Endodermal cell (in vitro differentiated cells): ENCODE measurements around the gene PTBP1. TPM values are rescaled to one million over a fixed set of nuclear protein-coding genes. Genes with fewer than 3 reads are reported as not detected.
A peak's percentile ranks its signal among the peaks of the same experiment; 100 is the strongest.

ENCODE experiments used
- DNase-seq: peaks from one replicate; pipeline ENCODE4 v3.0.0-alpha.2; 2017
- H3K27ac ChIP-seq: 2 replicates; pipeline ENCODE4 v1.5.1; 2013; ENCODE audit warnings: mild to moderate bottlenecking, low read depth, low read length, moderate library complexity
- H3K27me3 ChIP-seq: 2 replicates; pipeline ENCODE4 v1.6.1; 2013; ENCODE audit warnings: mild to moderate bottlenecking, low read length, moderate library complexity; ENCODE audit not compliant: insufficient read depth, control insufficient read depth, poor library complexity, severe bottlenecking
- H3K36me3 ChIP-seq: 2 replicates; pipeline ENCODE4 v1.7.0; 2013; ENCODE audit warnings: mild to moderate bottlenecking, low read length, moderate library complexity; ENCODE audit not compliant: control insufficient read depth, insufficient read depth
- H3K4me1 ChIP-seq: one replicate; pipeline ENCODE4 v1.7.0; 2013; ENCODE audit warnings: low read length; ENCODE audit not compliant: control insufficient read depth, insufficient read depth
- H3K4me3 ChIP-seq: 2 replicates; pipeline ENCODE4 v1.5.1; 2013; ENCODE audit warnings: mild to moderate bottlenecking, low read length, moderate library complexity
- H3K9ac ChIP-seq: 2 replicates; pipeline ENCODE4 v1.6.1; 2013; ENCODE audit warnings: mild to moderate bottlenecking, low read length, moderate library complexity; ENCODE audit not compliant: poor library complexity, severe bottlenecking; ENCODE audit errors: extremely low read depth
- H3K9me3 ChIP-seq: 2 replicates; pipeline ENCODE4 v1.6.1; 2013; ENCODE audit warnings: mild to moderate bottlenecking, low read length, moderate library complexity; ENCODE audit not compliant: control insufficient read depth
- H3K27ac Mint-ChIP-seq: 2 replicates; pipeline ENCODE4 v1.8.0; 2020; ENCODE audit warnings: mixed read lengths
- H3K27me3 Mint-ChIP-seq: 2 replicates; pipeline ENCODE4 v1.8.0; 2021; ENCODE audit warnings: mild to moderate bottlenecking, mixed read lengths; ENCODE audit not compliant: insufficient read depth
- H3K36me3 Mint-ChIP-seq: 2 replicates; pipeline ENCODE4 v1.8.0; 2020; ENCODE audit warnings: low read depth, mixed read lengths
- H3K4me1 Mint-ChIP-seq: 2 replicates; pipeline ENCODE4 v1.8.0; 2020; ENCODE audit warnings: mixed read lengths
- H3K4me3 Mint-ChIP-seq: 2 replicates; pipeline ENCODE4 v1.8.0; 2020; ENCODE audit warnings: mild to moderate bottlenecking, moderate library complexity, mixed read lengths
- H3K9me3 Mint-ChIP-seq: 2 replicates; pipeline ENCODE4 v1.8.0; 2020; ENCODE audit warnings: mild to moderate bottlenecking, mixed read lengths
- WGBS, 2 experiments: methylation state at CpG; one replicate each; pipeline versions ENCODE4 v1.1.5 to v1.1.7; 2013; ENCODE audit warnings: missing lambda C conversion rate in 2 of 2, mixed read lengths in 1 of 2; ENCODE audit not compliant: insufficient coverage in 1 of 2, insufficient read length in 1 of 2; 5-methylcytosine and 5-hydroxymethylcytosine counted together
- total RNA-seq, 2 donors: library from RNA; stranded (reverse); fragmentation: NEBNext Ultra II Directional in 1 of 2; extraction: Animal tissue kit (Norgen Biotek cat#: 25700) in 1 of 2; gene quantifications; 2 replicates in 1 of 2; 3 replicates in 1 of 2; pipeline ENCODE4 v1.2.1, GENCODE V29; 2021
- TF ChIP-seq, protein P1 (sequence below): fragments of 200-600 bp; sonication (generic); conservative IDR thresholded peaks from 2 replicates; pipeline ENCODE4 v1.5.0; 2021; ENCODE audit warnings: antibody characterized with exemption, mild to moderate bottlenecking

Gene PTBP1
- total RNA-seq, 2 donors from 2014 or later = 647 to 694 TPM

DNA sequence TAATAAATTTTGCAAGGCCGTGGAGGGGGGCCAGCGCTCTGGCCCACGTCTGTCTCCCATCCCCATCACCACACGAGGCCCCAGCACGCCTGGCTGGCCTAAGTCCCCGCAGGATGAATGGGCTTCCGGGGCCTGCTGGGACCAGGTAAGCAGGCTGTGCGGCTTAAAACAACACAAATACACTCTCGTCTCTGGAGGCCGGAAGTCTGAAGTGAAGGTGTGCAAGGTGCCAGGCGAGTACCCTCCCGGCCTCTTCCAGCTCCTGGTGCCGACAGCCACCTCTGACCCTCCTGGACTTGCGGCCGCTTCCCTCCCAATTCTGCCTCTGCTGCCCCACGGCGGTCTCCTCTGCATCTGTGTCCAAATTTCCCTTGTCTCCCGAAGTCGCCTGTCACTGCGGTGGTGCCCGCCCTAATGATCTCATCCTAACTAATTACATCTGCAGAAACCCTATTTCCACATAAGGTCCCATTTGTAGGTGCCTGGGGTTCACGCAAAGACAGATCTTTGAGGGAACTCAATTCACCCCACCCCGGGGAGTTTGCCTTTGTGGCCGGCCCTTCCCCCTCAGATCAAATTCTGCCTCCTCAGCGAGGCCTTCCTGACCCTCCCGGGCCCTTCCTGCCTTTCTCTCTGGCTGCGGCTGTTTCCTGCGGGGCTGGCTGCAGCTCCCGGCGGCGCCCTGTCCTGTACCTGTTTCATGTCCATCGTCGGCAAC is 8.1 kb upstream of the PTBP1 start:
- Mint-ChIP-seq H3K27ac (peak overlapping the region; percentile 75), H3K4me1 (peaks cover 18% of the 10 kb centered on the region), H3K36me3 (peaks cover 8% of the 10 kb centered on the region), H3K4me3 (peak overlapping the region; percentile 1), H3K9me3 (peaks cover 3% of the 10 kb centered on the region), H3K27me3 (no peaks in the 10 kb centered on the region)
- Histone ChIP-seq H3K4me1 (peaks cover 4% of the 10 kb centered on the region), H3K27ac (peak overlapping the region; percentile 93), H3K9ac (peak overlapping the region; percentile 4), H3K27me3 (no peaks in the 10 kb centered on the region), H3K9me3 (no peaks in the 10 kb centered on the region), H3K36me3 (peaks cover 4% of the 10 kb centered on the region), H3K4me3 (no peak overlapping the region)
- 38 to 56% methylated on average over 29 to 33 of the region's 33 CpGs for WGBS, 2 experiments
- DNase-seq = peak; percentile 82
- TF ChIP-seq, protein P1, sequence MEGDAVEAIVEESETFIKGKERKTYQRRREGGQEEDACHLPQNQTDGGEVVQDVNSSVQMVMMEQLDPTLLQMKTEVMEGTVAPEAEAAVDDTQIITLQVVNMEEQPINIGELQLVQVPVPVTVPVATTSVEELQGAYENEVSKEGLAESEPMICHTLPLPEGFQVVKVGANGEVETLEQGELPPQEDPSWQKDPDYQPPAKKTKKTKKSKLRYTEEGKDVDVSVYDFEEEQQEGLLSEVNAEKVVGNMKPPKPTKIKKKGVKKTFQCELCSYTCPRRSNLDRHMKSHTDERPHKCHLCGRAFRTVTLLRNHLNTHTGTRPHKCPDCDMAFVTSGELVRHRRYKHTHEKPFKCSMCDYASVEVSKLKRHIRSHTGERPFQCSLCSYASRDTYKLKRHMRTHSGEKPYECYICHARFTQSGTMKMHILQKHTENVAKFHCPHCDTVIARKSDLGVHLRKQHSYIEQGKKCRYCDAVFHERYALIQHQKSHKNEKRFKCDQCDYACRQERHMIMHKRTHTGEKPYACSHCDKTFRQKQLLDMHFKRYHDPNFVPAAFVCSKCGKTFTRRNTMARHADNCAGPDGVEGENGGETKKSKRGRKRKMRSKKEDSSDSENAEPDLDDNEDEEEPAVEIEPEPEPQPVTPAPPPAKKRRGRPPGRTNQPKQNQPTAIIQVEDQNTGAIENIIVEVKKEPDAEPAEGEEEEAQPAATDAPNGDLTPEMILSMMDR = peak; percentile 44

DNA sequence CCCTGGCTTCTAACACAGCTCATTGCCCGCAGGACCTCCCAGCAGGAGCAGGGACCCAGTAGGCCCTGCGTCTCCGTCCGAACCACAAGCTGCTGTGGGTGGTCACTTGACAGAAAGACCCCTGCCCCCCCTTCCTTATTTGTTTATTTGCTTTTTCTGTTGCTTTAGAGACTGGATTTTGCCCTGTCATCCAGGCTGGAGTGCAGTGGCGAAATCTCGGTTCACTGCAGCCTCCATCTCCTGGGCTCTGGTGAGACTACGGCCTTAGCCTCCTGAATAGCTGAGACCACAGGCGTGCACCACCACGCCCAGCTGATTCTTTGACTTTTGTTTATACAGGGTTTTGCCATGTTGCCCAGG is 7.6 kb upstream of the PTBP1 start:
- Histone ChIP-seq H3K36me3 (peaks cover 4% of the 10 kb centered on the region), H3K27ac (peak overlapping the region; percentile 93), H3K4me1 (peaks cover 4% of the 10 kb centered on the region), H3K27me3 (no peaks in the 10 kb centered on the region), H3K4me3 (no peak overlapping the region), H3K9ac (peak overlapping the region; percentile 4), H3K9me3 (no peaks in the 10 kb centered on the region)
- WGBS, 2 experiments = 77 to 91% methylated on average over 8 to 9 of the region's 9 CpGs
- peaks cover 18% of the 10 kb centered on the region for H3K4me1 Mint-ChIP-seq
- peak overlapping the region; percentile 75 for H3K27ac Mint-ChIP-seq
- no peak for DNase-seq
- H3K9me3 Mint-ChIP-seq = no peaks in the 10 kb centered on the region
- no peaks in the 10 kb centered on the region for H3K27me3 Mint-ChIP-seq
- no peak overlapping the region for H3K4me3 Mint-ChIP-seq
- H3K36me3 Mint-ChIP-seq = peaks cover 4% of the 10 kb centered on the region
- TF ChIP-seq, protein P1 = no peak

DNA sequence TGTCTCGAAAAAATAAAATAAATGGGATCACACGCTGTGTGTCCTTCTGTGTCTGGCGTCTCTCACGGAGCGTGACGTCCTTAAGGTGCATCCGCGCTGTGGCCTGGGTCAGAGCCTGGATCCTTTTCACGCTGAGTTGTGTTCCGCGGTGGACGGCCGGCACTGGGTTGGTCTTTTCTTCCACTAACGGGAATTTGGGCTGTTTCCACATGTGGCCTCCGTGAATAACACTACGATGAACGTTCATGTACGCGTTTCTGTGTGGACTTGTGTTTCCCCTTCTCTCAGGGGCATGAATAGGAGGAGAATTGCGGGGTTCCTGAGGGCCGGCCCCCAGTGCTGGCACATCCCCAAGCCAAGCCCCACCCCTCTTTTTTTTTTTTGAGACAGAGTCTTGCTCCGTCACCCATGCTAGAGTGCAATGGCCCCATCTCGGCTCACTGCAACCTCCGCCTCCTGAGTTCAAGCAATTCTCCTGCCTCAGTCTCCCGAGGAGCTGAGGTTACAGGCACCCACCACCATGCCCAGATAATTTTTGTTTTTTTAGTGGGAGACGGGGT is 6.2 kb upstream of the PTBP1 start:
- TF ChIP-seq, protein P1 = no peak
- Mint-ChIP-seq H3K9me3 (no peaks in the 10 kb centered on the region), H3K4me1 (peaks cover 18% of the 10 kb centered on the region), H3K27ac (peak overlapping the region; percentile 52), H3K27me3 (no peaks in the 10 kb centered on the region), H3K36me3 (no peaks in the 10 kb centered on the region), H3K4me3 (no peak overlapping the region)
- Histone ChIP-seq H3K27me3 (no peaks in the 10 kb centered on the region), H3K9ac (no peak overlapping the region), H3K4me3 (no peak overlapping the region), H3K27ac (no peak overlapping the region), H3K4me1 (peaks cover 4% of the 10 kb centered on the region), H3K36me3 (peaks cover 4% of the 10 kb centered on the region), H3K9me3 (no peaks in the 10 kb centered on the region)
- 94 to 95% methylated on average over 23 to 26 of the region's 26 CpGs for WGBS, 2 experiments
- DNase-seq = no peak
